ENCODE data around the gene KLHL12. TPM values are rescaled to one million over a fixed set of nuclear protein-coding genes. Genes with fewer than 3 reads are reported as not detected.
"Not testable (repeated sequence)": the region's sequence is repeated elsewhere in the genome, so short reads cannot be mapped to it uniquely, and the experiment has no call there.

Gene KLHL12
- total RNA-seq, 1 donor from 2014 or later: 30.5 TPM

DNA sequence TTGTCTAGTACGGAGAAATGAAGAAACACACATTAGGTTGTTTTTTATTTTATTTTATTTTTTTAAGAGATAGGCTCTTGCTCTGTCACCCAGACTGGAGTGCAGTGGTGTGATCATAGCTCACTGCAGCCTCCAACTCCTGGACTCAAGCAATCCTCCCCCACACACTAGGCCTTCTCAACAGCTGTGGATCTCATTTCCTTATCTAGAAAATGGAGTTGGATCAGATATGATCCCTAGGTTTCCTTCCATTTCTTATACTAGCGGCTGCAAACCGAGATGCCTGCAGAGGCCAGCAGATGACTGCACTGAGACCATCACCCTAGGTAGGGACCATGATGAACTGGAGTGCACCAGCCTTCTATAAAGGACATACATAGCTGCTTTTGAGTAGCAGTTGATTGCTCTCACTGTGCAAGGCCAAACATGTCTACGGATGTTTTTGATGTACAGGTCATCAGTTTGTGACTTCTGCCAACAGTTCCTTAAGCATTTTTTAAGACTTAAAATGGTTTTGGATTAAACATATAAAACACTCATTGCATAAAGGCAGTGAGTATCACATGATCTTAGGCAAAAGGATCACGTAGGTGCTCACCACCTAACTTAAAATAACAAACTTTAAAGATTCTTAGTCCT is 11.4 kb upstream of the KLHL12 start:
- intact Hi-C loops (cut with micrococcal nuclease): no loop called here
- Mint-ChIP-seq H3K36me3 (ENCODE audit: low read depth) (peaks cover 27% of the 10 kb centered on the region), H3K27ac (no peak overlapping the region), H3K27me3 (peaks cover 18% of the 10 kb centered on the region), H3K9me3 (peaks cover 1% of the 10 kb centered on the region), H3K4me1 (peaks cover 5% of the 10 kb centered on the region), H3K4me3 (no peak overlapping the region)
- DNase-seq: no peak

DNA sequence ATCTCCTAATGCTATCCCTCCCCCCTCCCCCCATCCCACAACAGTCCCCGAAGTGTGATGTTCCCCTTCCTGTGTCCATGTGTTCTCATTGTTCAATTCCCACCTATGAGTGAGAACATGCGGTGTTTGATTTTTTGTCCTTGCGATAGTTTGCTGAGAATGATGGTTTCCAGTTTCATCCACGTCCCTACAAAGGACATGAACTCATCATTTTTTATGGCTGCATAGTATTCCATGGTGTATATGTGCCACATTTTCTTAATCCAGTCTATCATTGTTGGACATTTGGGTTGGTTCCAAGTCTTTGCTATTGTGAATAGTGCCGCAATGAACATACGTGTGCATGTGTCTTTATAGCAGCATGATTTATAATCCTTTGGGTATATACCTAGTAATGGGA is 9.4 kb upstream of the KLHL12 start:
- H3K4me1 Mint-ChIP-seq; H3K4me3 Mint-ChIP-seq; H3K9me3 Mint-ChIP-seq; H3K27ac Mint-ChIP-seq; DNase-seq; intact Hi-C loops (cut with micrococcal nuclease): not testable (repeated sequence)
- H3K36me3 Mint-ChIP-seq (ENCODE audit: low read depth): peaks cover 15% of the 10 kb centered on the region
- H3K27me3 Mint-ChIP-seq: peaks cover 26% of the 10 kb centered on the region

DNA sequence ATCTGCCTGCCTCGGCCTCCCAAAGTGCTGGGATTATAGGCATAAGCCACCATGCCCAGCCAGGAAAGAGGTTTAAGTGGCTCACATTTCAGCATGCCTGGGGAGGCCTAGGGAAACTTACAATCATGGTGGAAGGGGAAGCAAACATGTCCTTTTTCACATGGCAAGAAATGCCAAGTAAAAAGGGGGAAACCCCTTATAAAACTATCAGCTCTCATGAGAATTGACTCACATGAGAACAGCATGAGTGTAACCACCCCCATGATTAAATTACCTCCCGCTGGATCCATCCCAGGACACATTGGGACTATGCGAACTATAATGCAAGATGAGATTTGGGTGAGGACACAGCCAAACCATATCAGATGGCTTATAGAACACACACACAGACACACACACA is 8.8 kb upstream of the KLHL12 start:
- peaks cover 10% of the 10 kb centered on the region for H3K36me3 Mint-ChIP-seq (ENCODE audit: low read depth)
- intact Hi-C loops (cut with micrococcal nuclease): no loop called here
- H3K27me3 Mint-ChIP-seq: peaks cover 26% of the 10 kb centered on the region
- peaks cover 6% of the 10 kb centered on the region for H3K4me1 Mint-ChIP-seq
- H3K27ac Mint-ChIP-seq: no peak overlapping the region
- H3K4me3 Mint-ChIP-seq: no peak overlapping the region
- DNase-seq: no peak
- H3K9me3 Mint-ChIP-seq: peaks cover 7% of the 10 kb centered on the region

DNA sequence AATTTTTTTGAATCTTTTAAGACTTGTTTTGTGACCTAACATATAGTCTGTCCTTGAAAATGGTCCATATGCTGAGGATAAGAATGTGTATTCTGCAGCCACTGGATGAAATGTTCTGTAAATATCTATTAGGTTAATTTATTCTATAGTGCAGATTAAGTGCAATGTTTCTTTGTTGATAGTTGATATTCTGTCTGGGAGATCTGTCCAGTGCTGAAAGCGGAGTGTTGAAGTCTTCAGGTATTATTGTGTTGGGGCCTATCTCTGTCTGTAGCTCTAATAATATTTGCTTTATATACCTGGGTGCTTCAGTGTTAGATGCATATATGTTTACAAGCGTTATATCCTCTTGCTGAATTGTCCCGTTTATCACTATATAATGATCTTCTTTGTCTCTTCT is 7.7 kb upstream of the KLHL12 start:
- H3K36me3 Mint-ChIP-seq (ENCODE audit: low read depth): peaks cover 7% of the 10 kb centered on the region
- H3K4me1 Mint-ChIP-seq: peaks cover 6% of the 10 kb centered on the region
- intact Hi-C loops (cut with micrococcal nuclease): no loop called here
- no peak overlapping the region for H3K4me3 Mint-ChIP-seq
- H3K9me3 Mint-ChIP-seq: peaks cover 7% of the 10 kb centered on the region
- DNase-seq: no peak
- peaks cover 29% of the 10 kb centered on the region for H3K27me3 Mint-ChIP-seq
- H3K27ac Mint-ChIP-seq: no peak overlapping the region

DNA sequence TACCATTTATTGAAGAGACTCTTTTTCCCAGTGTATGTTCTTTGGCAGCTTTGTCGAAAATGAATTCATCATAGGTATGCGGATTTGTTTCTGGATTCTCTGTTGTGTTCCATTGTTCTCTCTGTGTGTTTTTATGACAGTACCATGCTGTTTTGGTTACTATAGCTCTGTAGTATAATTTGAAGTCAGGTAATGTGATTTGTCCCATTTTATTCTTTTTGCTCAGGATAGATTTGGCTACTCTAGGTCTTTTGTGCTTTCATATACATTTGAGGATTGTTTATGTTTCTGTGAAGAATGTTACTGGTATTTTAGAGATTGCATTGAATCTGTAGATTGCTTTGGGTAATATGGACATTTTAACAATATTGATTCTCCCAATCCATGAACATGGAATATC is 5.4 kb upstream of the KLHL12 start:
- Mint-ChIP-seq H3K9me3 (peaks cover 7% of the 10 kb centered on the region), H3K27ac (no peak overlapping the region), H3K36me3 (ENCODE audit: low read depth) (no peaks in the 10 kb centered on the region), H3K4me3 (no peak overlapping the region), H3K27me3 (peaks cover 34% of the 10 kb centered on the region), H3K4me1 (peaks cover 6% of the 10 kb centered on the region)
- intact Hi-C loops (cut with micrococcal nuclease): no loop called here
- DNase-seq: no peak

DNA sequence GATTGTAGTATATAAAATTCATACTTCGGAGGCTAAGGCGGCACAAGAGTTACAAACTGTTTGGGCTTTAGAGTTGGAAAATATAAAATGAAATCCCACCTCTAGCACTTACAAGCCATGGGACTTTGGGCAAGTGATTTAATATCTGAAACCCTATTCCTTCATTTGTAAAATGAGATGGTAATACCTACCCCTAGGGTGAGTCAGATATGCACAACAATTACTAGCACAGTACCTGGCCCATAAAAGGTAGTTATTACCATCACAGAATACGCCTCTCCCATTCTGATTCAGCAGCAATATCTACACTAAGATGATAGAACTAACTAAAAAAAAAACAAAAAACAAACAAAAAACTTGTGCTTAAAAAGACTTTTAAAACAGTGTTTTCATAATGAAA is 3.5 kb downstream of the KLHL12 start:
- no peaks in the 10 kb centered on the region for H3K9me3 Mint-ChIP-seq
- intact Hi-C loops (cut with micrococcal nuclease): no loop called here
- no peak overlapping the region for H3K4me3 Mint-ChIP-seq
- DNase-seq: no peak
- H3K27ac Mint-ChIP-seq: no peak overlapping the region
- H3K27me3 Mint-ChIP-seq: no peaks in the 10 kb centered on the region
- peaks cover 17% of the 10 kb centered on the region for H3K36me3 Mint-ChIP-seq (ENCODE audit: low read depth)
- peaks cover 23% of the 10 kb centered on the region for H3K4me1 Mint-ChIP-seq

DNA sequence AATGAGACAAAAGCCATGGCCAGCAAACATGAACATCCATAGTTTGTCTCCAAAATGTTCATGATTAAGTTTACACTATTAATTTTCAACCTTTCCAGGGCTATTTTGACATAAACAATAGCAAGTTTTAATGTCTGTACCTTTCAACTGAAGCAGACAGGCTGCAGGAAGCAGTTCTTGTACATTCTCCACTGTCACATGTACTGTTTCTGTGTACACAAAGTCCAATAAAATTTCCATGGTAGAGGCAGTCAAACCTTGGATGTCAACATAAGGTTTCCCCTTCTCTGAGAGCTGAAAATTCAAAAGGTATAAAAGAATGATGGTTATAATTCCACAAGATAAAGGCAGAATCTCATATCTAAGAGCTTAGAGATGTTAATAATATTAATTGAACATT is 7.4 kb downstream of the KLHL12 start:
- no peak overlapping the region for H3K4me3 Mint-ChIP-seq
- H3K9me3 Mint-ChIP-seq: no peaks in the 10 kb centered on the region
- intact Hi-C loops (cut with micrococcal nuclease): no loop called here
- H3K4me1 Mint-ChIP-seq: peaks cover 15% of the 10 kb centered on the region
- no peaks in the 10 kb centered on the region for H3K27me3 Mint-ChIP-seq
- peaks cover 40% of the 10 kb centered on the region for H3K36me3 Mint-ChIP-seq (ENCODE audit: low read depth)
- DNase-seq: no peak
- no peak overlapping the region for H3K27ac Mint-ChIP-seq

DNA sequence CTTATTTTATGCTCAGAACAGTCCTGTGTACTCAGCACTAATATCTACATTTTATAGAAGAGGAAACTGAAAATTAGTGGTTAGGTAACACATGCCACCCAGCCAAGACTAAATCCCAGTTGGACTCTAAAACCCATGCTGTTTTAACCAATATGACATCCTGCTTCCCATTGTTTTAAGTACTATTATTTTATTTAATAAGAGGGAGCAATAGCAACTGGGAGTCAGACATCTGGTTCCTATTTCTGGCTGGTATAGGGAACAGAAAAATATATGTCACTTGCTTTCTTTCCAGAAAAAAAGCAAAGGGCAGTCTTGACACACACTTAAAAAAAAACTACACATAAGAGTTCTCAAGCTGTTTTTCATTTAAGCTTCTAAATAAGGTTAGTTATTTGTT is 11.9 kb downstream of the KLHL12 start:
- DNase-seq: no peak
- Mint-ChIP-seq H3K27me3 (no peaks in the 10 kb centered on the region), H3K27ac (no peak overlapping the region), H3K4me3 (no peak overlapping the region), H3K9me3 (no peaks in the 10 kb centered on the region), H3K4me1 (peaks cover 11% of the 10 kb centered on the region), H3K36me3 (ENCODE audit: low read depth) (peaks cover 58% of the 10 kb centered on the region)
- intact Hi-C loops (cut with micrococcal nuclease): no loop called here

DNA sequence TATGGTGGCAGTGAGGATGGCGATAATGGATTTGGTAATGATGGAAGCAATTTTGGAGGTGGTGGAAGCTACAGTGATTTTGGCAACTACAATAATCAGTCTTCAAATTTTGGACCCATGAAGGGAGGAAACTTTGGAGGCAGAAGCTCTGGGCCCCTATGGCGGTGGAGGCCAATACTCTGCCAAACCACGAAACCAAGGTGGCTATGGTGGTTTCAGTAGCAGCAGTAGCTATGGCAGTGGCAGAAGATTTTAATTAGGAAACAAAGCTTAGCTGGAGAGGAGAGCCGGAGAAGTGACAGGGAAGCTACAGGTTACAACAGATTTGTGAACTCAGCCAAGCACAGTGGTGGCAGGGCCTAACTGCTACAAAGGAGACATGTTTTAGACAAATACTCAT is 14.6 kb downstream of the KLHL12 start:
- DNase-seq; intact Hi-C loops (cut with micrococcal nuclease); H3K4me1 Mint-ChIP-seq; H3K4me3 Mint-ChIP-seq; H3K27me3 Mint-ChIP-seq; H3K27ac Mint-ChIP-seq; H3K9me3 Mint-ChIP-seq: not testable (repeated sequence)
- H3K36me3 Mint-ChIP-seq (ENCODE audit: low read depth): peaks cover 46% of the 10 kb centered on the region

DNA sequence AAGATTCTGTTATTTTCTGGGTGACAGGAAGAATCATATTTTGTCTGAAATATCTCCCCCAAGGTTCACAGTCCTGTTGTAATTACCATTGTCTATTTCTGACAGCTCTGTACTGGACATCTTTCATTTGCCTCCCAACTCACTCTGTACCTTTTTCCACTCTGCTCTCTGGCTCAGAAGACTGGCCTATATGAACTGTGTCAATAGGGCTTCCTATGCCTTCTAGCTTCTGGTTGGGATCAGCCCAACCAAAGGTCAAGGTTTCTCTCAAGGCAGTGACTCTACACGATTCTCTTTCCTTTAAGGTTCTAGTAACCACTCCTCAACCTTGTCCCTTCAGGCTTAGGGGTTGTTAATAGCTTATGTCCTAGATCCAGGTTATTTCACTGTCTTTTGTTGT is 17.5 kb downstream of the KLHL12 start:
- DNase-seq: no peak
- no peak overlapping the region for H3K27ac Mint-ChIP-seq
- intact Hi-C loops (cut with micrococcal nuclease): no loop called here
- H3K4me3 Mint-ChIP-seq: no peak overlapping the region
- H3K36me3 Mint-ChIP-seq (ENCODE audit: low read depth): peaks cover 41% of the 10 kb centered on the region
- no peaks in the 10 kb centered on the region for H3K27me3 Mint-ChIP-seq
- H3K9me3 Mint-ChIP-seq: no peaks in the 10 kb centered on the region
- peaks cover 8% of the 10 kb centered on the region for H3K4me1 Mint-ChIP-seq

DNA sequence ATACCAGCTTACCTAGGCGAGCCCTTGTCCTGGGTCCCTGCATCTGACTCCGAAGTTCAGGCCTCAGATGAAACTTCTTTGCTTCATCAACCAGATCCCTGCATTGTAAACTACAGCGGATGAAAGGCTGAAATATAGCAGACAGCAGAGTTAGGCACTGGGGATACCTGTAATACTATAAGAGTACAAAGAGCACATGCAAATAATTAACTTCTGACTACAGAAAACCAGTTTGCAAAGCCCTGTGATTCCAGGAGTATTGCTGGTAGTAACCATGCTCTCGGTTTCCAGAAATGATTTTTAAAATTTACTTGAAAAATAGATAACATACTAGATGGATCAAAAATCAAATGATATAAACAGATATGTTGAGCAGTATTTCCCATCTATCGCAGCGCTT is 18.0 kb downstream of the KLHL12 start:
- H3K4me3 Mint-ChIP-seq: no peak overlapping the region
- H3K27ac Mint-ChIP-seq: no peak overlapping the region
- H3K4me1 Mint-ChIP-seq: peaks cover 8% of the 10 kb centered on the region
- H3K27me3 Mint-ChIP-seq: no peaks in the 10 kb centered on the region
- H3K9me3 Mint-ChIP-seq: no peaks in the 10 kb centered on the region
- intact Hi-C loops (cut with micrococcal nuclease): no loop called here
- DNase-seq: no peak
- H3K36me3 Mint-ChIP-seq (ENCODE audit: low read depth): peaks cover 42% of the 10 kb centered on the region

DNA sequence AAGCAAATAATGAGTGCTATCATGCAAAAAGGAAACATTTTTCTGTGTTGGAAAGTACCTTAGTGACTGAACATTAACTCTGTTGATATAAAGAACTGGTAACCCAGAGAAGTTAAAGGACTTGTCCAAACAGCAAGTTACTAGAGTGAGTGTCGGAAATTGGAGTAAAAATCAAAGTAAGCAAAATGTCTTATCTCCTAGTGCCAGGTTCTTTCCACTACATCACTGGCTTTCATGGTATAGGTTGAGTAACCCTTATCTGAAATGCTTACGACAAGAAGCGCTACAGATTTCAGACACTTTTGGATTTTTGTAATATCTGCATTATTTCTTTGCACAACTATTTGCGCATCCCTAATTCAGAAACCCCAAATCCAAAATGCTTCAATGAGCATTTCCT is 21.7 kb downstream of the KLHL12 start:
- Mint-ChIP-seq H3K9me3 (no peaks in the 10 kb centered on the region), H3K36me3 (ENCODE audit: low read depth) (peaks cover 26% of the 10 kb centered on the region), H3K27ac (no peak overlapping the region), H3K4me3 (no peak overlapping the region), H3K27me3 (no peaks in the 10 kb centered on the region), H3K4me1 (no peaks in the 10 kb centered on the region)
- intact Hi-C loops (cut with micrococcal nuclease): no loop called here
- DNase-seq: no peak

DNA sequence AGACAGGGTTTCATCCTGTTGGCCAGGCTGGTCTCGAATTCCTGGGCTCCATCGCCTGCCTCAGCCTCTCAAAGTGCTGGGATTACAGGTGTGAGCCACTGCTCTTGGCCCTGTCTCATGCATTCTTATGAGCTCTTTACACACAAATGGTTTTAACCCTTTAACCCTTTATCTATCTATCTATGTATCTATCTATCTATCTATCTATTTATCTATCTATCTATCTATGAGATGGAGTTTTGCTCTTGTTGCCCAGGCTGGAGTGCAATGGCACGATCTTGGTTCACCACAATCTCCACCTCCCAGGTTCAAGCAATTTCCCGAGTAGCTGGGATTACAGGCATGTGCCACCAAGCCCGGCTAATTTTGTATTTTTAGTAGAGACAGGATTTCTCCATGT is 23.2 kb downstream of the KLHL12 start:
- DNase-seq; H3K27me3 Mint-ChIP-seq; H3K27ac Mint-ChIP-seq; H3K9me3 Mint-ChIP-seq; H3K4me3 Mint-ChIP-seq; H3K4me1 Mint-ChIP-seq; intact Hi-C loops (cut with micrococcal nuclease): not testable (repeated sequence)
- H3K36me3 Mint-ChIP-seq (ENCODE audit: low read depth): peaks cover 26% of the 10 kb centered on the region

DNA sequence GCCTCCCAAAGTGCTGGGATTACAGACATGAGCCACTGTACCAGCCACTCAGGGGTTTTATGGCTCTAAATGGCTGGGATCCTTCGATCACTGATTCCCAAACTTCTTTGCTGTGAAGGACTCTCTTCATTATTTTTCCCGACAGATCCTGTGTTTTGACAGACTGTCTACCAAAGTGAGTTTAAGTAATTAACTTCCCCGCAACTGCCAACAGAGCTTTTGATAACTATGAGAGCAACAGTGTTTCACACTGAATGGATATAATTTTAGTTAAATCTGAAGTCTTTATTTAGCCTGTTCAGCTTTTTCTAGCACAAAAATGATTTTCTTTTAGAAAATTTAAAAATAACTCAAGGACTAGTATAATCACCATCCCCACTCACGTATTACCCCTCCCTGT is 25.5 kb downstream of the KLHL12 start:
- no peak for DNase-seq
- intact Hi-C loops (cut with micrococcal nuclease): no loop called here
- peaks cover 1% of the 10 kb centered on the region for H3K4me1 Mint-ChIP-seq
- peaks cover 34% of the 10 kb centered on the region for H3K36me3 Mint-ChIP-seq (ENCODE audit: low read depth)
- H3K27ac Mint-ChIP-seq: no peak overlapping the region
- no peaks in the 10 kb centered on the region for H3K9me3 Mint-ChIP-seq
- no peaks in the 10 kb centered on the region for H3K27me3 Mint-ChIP-seq
- no peak overlapping the region for H3K4me3 Mint-ChIP-seq

DNA sequence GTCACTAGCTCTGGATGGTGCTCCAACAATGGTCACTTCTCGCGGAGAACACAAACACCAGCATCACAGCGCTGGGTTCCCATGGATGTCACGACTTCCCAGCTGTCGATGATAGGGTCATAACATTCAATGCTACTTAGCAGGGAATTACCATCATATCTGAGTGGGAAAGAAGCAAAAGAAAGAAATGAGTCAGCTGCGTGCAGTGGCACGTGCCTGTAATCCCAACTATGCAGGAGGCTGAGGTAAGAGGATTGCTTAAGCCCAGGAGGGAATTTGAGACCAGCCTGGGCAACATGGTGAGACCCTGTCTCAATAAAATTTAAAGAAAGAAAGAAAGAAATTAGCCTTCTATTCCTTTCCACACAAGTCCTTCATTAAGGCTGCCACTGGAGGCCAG is 34.5 kb downstream of the KLHL12 start:
- intact Hi-C loops (cut with micrococcal nuclease): no loop called here
- Mint-ChIP-seq H3K36me3 (ENCODE audit: low read depth) (peaks cover 49% of the 10 kb centered on the region), H3K4me3 (no peak overlapping the region)

More for the DNA sequence above, 34.5 kb downstream of the KLHL12 start:
- Mint-ChIP-seq H3K4me1 (peaks cover 16% of the 10 kb centered on the region), H3K27me3 (peaks cover 2% of the 10 kb centered on the region), H3K27ac (no peak overlapping the region), H3K9me3 (no peaks in the 10 kb centered on the region)
- DNase-seq: no peak
